GM20000 (cell line): ENCODE data around the gene GUCA1C.
A peak's percentile ranks its signal among the peaks of the same experiment; 100 is the strongest.

Experiments used
- DNase-seq: peaks from one replicate; pipeline ENCODE4 v3.0.0; 2012; ENCODE audit warnings: low spot score
- CTCF ChIP-seq: IDR thresholded peaks from 2 replicates; pipeline ENCODE4 v1.5.1; 2012; ENCODE audit warnings: mild to moderate bottlenecking, control low read depth; ENCODE audit errors: extremely low read depth, missing control alignments

Gene GUCA1C

GRCh38 chr3:108887121-108887520 lies 66.6 kb downstream of the GUCA1C start:
- no peak for DNase-seq
- TF ChIP-seq CTCF: no peak

- DNase-seq: no peak
- TF ChIP-seq CTCF: no peak
Measured at GRCh38 chr3:108883373-108883772, 70.3 kb downstream of the GUCA1C start.

- no peak for DNase-seq
Measured at GRCh38 chr3:108882762-108883161, 70.9 kb downstream of the GUCA1C start.

GRCh38 chr3:108879915-108880314 lies 73.8 kb downstream of the GUCA1C start:
- DNase-seq: no peak
- TF ChIP-seq CTCF: no peak

More at GRCh38 chr3:108882762-108883161, 70.9 kb downstream of the GUCA1C start:
- TF ChIP-seq CTCF: no peak

- DNase-seq: no peak
- TF ChIP-seq CTCF: no peak
Measured at GRCh38 chr3:108877901-108878300, 75.8 kb downstream of the GUCA1C start.

- no peak for DNase-seq
- no peak for TF ChIP-seq CTCF
Measured at GRCh38 chr3:108863799-108864135, 89.9 kb downstream of the GUCA1C start.

- no peak for TF ChIP-seq CTCF
- peak; percentile 7 for DNase-seq
Measured at GRCh38 chr3:108862865-108863798, 90.5 kb downstream of the GUCA1C start.
